H9 (cell line): ENCODE results near the gene FHIT. TPM values are rescaled to one million over a fixed set of nuclear protein-coding genes. Genes with fewer than 3 reads are reported as not detected.

ENCODE experiments used
- DNase-seq: peaks from one replicate; pipeline ENCODE4 v3.0.0-alpha.2; 2017
- H2AFZ ChIP-seq: one replicate; pipeline ENCODE4 v1.6.1; 2013; ENCODE audit warnings: mild to moderate bottlenecking, low read length, control low read depth, moderate library complexity
- H2AK5ac ChIP-seq: 2 replicates; pipeline ENCODE4 v1.6.1; 2013; ENCODE audit warnings: low read length, control low read depth, mixed read lengths; ENCODE audit not compliant: insufficient read length
- H2BK120ac ChIP-seq: one replicate; pipeline ENCODE4 v1.6.1; 2013; ENCODE audit warnings: low read depth, mild to moderate bottlenecking, low read length, control low read depth, inconsistent platforms; ENCODE audit not compliant: poor library complexity, severe bottlenecking
- H2BK12ac ChIP-seq: 2 replicates; pipeline ENCODE4 v1.6.1; 2013; ENCODE audit warnings: low read length, control low read depth, mixed read lengths, low read depth; ENCODE audit not compliant: insufficient read length
- H2BK15ac ChIP-seq: 2 replicates; pipeline ENCODE4 v1.6.1; 2013; ENCODE audit warnings: low read depth, low read length, control low read depth
- H2BK20ac ChIP-seq: one replicate; pipeline ENCODE4 v1.6.1; 2013; ENCODE audit warnings: low read depth, mild to moderate bottlenecking, low read length, control low read depth, inconsistent platforms; ENCODE audit not compliant: poor library complexity, severe bottlenecking
- H2BK5ac ChIP-seq: 2 replicates; pipeline ENCODE4 v1.6.1; 2013; ENCODE audit warnings: low read length, control low read depth, mixed read lengths; ENCODE audit not compliant: insufficient read length
- H3K14ac ChIP-seq: 2 replicates; pipeline ENCODE4 v1.6.1; 2013; ENCODE audit warnings: low read length, control low read depth; ENCODE audit not compliant: insufficient read depth
- H3K18ac ChIP-seq: 2 replicates; pipeline ENCODE4 v1.6.1; 2013; ENCODE audit warnings: low read depth, mild to moderate bottlenecking, mixed read lengths, low read length, control low read depth; ENCODE audit not compliant: insufficient read length
- H3K23ac ChIP-seq: 2 replicates; pipeline ENCODE4 v1.6.1; 2013; ENCODE audit warnings: low read length, control low read depth, mixed read lengths, low read depth; ENCODE audit not compliant: insufficient read length
- H3K23me2 ChIP-seq: 2 replicates; pipeline ENCODE4 v1.6.1; 2013; ENCODE audit warnings: low read depth, mild to moderate bottlenecking, mixed read lengths, low read length, control low read depth; ENCODE audit not compliant: insufficient read length, poor library complexity, severe bottlenecking
- H3K27ac ChIP-seq: 2 replicates; pipeline ENCODE4 v1.5.1; 2013; ENCODE audit warnings: low read length, control low read depth, mixed read lengths, low read depth; ENCODE audit not compliant: insufficient read length
- H3K27me3 ChIP-seq: 2 replicates; pipeline ENCODE4 v1.6.1; 2013; ENCODE audit warnings: low read length, control low read depth, inconsistent platforms; ENCODE audit not compliant: insufficient read depth
- H3K4ac ChIP-seq: 2 replicates; pipeline ENCODE4 v1.6.1; 2013; ENCODE audit warnings: low read depth, mild to moderate bottlenecking, control low read depth, inconsistent platforms, low read length, moderate library complexity
- H3K4me1 ChIP-seq: 2 replicates; pipeline ENCODE4 v1.6.1; 2013; ENCODE audit warnings: low read length, control low read depth, inconsistent platforms; ENCODE audit not compliant: insufficient read depth
- H3K4me2 ChIP-seq: 2 replicates; pipeline ENCODE4 v1.6.1; 2013; ENCODE audit warnings: low read length, control low read depth, mixed read lengths; ENCODE audit not compliant: insufficient read length, insufficient read depth
- H3K56ac ChIP-seq: 2 replicates; pipeline ENCODE4 v1.6.1; 2013; ENCODE audit warnings: low read depth, mild to moderate bottlenecking, mixed read lengths, low read length, control low read depth; ENCODE audit not compliant: insufficient read length
- H3K79me1 ChIP-seq: 2 replicates; pipeline ENCODE4 v1.6.1; 2013; ENCODE audit warnings: low read depth, mild to moderate bottlenecking, moderate library complexity, low read length, control low read depth, inconsistent platforms; ENCODE audit not compliant: insufficient read depth, poor library complexity, severe bottlenecking
- H3K79me2 ChIP-seq: 2 replicates; pipeline ENCODE4 v1.6.1; 2013; ENCODE audit warnings: low read length, control low read depth, inconsistent platforms; ENCODE audit not compliant: insufficient read depth
- H3K9ac ChIP-seq: 2 replicates; pipeline ENCODE4 v1.6.1; 2013; ENCODE audit warnings: low read length, control low read depth, mixed read lengths; ENCODE audit not compliant: insufficient read length; ENCODE audit errors: extremely low read depth
- H3K9me3 ChIP-seq: one replicate; pipeline ENCODE4 v1.6.1; 2013; ENCODE audit warnings: low read depth, low read length, inconsistent platforms; ENCODE audit not compliant: control insufficient read depth
- H3T11ph ChIP-seq: one replicate; pipeline ENCODE4 v1.6.1; 2013; ENCODE audit warnings: mild to moderate bottlenecking, low read length, control low read depth, inconsistent platforms
- H4K20me1 ChIP-seq: one replicate; pipeline ENCODE4 v1.6.1; 2013; ENCODE audit not compliant: control insufficient read depth, insufficient read length, insufficient read depth
- H4K5ac ChIP-seq: 2 replicates; pipeline ENCODE4 v1.6.1; 2013; ENCODE audit warnings: low read depth, mild to moderate bottlenecking, mixed read lengths, low read length, control low read depth; ENCODE audit not compliant: insufficient read length
- H4K8ac ChIP-seq: replicated peaks from 2 replicates; pipeline ENCODE4 v1.6.1; 2013; ENCODE audit warnings: low read length, control low read depth, mixed read lengths, low read depth; ENCODE audit not compliant: insufficient read length
- H4K91ac ChIP-seq: 2 replicates; pipeline ENCODE4 v1.6.1; 2013; ENCODE audit warnings: low read depth, mild to moderate bottlenecking, moderate library complexity, mixed read lengths, low read length, control low read depth; ENCODE audit not compliant: insufficient read length
- H3K27ac Mint-ChIP-seq, 3 experiments: 2 replicates in 2 of 3; 3 replicates in 1 of 3; pipeline ENCODE4 v1.8.0; 2020 to 2021; ENCODE audit warnings: mixed read lengths in 3 of 3, mild to moderate bottlenecking in 1 of 3, moderate library complexity in 1 of 3
- H3K27me3 Mint-ChIP-seq: 2 replicates; pipeline ENCODE4 v1.8.0; 2021; ENCODE audit warnings: low read depth, mild to moderate bottlenecking, moderate library complexity, mixed read lengths
- H3K36me3 Mint-ChIP-seq, 3 experiments: 2 replicates in 2 of 3; 3 replicates in 1 of 3; pipeline ENCODE4 v1.8.0; 2020 to 2021; ENCODE audit warnings: low read depth in 3 of 3, mixed read lengths in 3 of 3; ENCODE audit not compliant: insufficient read depth in 1 of 3
- H3K4me1 Mint-ChIP-seq, 2 experiments: 2 replicates each; pipeline ENCODE4 v1.8.0; 2020; ENCODE audit warnings: mixed read lengths in 2 of 2
- H3K4me3 Mint-ChIP-seq, 2 experiments: 2 replicates in 1 of 2; 3 replicates in 1 of 2; pipeline ENCODE4 v1.8.0; 2020 to 2021; ENCODE audit warnings: mild to moderate bottlenecking in 2 of 2, mixed read lengths in 2 of 2, moderate library complexity in 1 of 2
- H3K9me3 Mint-ChIP-seq, 2 experiments: 2 replicates in 1 of 2; 3 replicates in 1 of 2; pipeline ENCODE4 v1.8.0; 2020; ENCODE audit warnings: mild to moderate bottlenecking in 2 of 2, mixed read lengths in 2 of 2, moderate library complexity in 1 of 2
- WGBS: extraction: QIAGEN DNeasy Blood & Tissue Kit; methylation state at CpG from one replicate; pipeline ENCODE4 v1.1.7; 2013; ENCODE audit warnings: missing lambda C conversion rate, low lambda C conversion rate, mixed read lengths; ENCODE audit not compliant: insufficient read length; ENCODE audit errors: extremely low coverage; 5-methylcytosine and 5-hydroxymethylcytosine counted together
- total RNA-seq: library from RNA; stranded (reverse); gene quantifications from 2 replicates; pipeline ENCODE4 v1.2.1, GENCODE V29; 2021
- TF ChIP-seq, protein P1 (sequence below): fragments of 200-600 bp; sonication (generic); conservative IDR thresholded peaks from 3 replicates; pipeline ENCODE4 v1.8.0; 2021; ENCODE audit warnings: antibody characterized with exemption, mild to moderate bottlenecking

Gene FHIT
- total RNA-seq, 1 experiment from 2014 or later = 3.0 TPM

DNA sequence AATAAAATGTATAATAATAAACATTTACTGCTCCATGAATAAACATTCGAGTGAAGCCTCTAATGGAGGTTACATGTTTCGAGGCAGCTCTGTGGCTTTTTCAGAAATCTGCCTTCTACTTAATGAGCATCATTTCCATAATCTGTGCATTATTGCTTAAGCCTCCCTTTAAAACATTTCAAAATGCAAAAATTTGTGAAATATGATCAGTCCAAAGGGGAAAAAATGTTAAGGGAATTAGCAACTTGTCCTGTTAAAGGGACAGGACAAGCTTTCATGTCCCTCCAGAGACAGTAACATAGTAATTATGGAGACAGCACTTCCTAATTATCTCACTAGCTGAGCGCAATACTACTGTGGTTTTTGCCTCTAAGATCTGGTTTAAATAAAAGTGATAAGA lies 1314.8 kb downstream of the FHIT start:
- H3K27ac ChIP-seq = no peak overlapping the region
- no CpG with 5 or more reads among the region's 3 CpGs for WGBS
- Mint-ChIP-seq H3K27me3 (no peaks in the 10 kb centered on the region), H3K9me3 (no peaks in the 10 kb centered on the region; a peak in 1 of 5 replicates), H3K36me3 (no peaks in the 10 kb centered on the region), H3K4me1 (no peaks in the 10 kb centered on the region), H3K27ac (no peak overlapping the region), H3K4me3 (no peak overlapping the region)
- no peaks in the 10 kb centered on the region for H3K9me3 ChIP-seq
- H2BK5ac ChIP-seq = no peak overlapping the region
- TF ChIP-seq, protein P1, sequence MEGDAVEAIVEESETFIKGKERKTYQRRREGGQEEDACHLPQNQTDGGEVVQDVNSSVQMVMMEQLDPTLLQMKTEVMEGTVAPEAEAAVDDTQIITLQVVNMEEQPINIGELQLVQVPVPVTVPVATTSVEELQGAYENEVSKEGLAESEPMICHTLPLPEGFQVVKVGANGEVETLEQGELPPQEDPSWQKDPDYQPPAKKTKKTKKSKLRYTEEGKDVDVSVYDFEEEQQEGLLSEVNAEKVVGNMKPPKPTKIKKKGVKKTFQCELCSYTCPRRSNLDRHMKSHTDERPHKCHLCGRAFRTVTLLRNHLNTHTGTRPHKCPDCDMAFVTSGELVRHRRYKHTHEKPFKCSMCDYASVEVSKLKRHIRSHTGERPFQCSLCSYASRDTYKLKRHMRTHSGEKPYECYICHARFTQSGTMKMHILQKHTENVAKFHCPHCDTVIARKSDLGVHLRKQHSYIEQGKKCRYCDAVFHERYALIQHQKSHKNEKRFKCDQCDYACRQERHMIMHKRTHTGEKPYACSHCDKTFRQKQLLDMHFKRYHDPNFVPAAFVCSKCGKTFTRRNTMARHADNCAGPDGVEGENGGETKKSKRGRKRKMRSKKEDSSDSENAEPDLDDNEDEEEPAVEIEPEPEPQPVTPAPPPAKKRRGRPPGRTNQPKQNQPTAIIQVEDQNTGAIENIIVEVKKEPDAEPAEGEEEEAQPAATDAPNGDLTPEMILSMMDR = no peak
- H2AK5ac ChIP-seq = no peak overlapping the region
- no peak overlapping the region for H3K4ac ChIP-seq
- no peak for DNase-seq
- no peaks in the 10 kb centered on the region for H3K79me1 ChIP-seq
- no peak overlapping the region for H3K9ac ChIP-seq
- no peak overlapping the region for H2BK12ac ChIP-seq
- H4K20me1 ChIP-seq = no peaks in the 10 kb centered on the region
- no peak overlapping the region for H2BK20ac ChIP-seq
- no peak overlapping the region for H3K18ac ChIP-seq
- no peaks in the 10 kb centered on the region for H3K79me2 ChIP-seq
- H2BK15ac ChIP-seq = no peak overlapping the region
- H3K4me2 ChIP-seq = no peak overlapping the region
- H3K23ac ChIP-seq = no peak overlapping the region
- no peak overlapping the region for H3T11ph ChIP-seq
- no peaks in the 10 kb centered on the region for H3K4me1 ChIP-seq
- H2BK120ac ChIP-seq = no peak overlapping the region
- H4K5ac ChIP-seq = no peak overlapping the region
- no peak overlapping the region for H4K8ac ChIP-seq
- no peak overlapping the region for H3K14ac ChIP-seq
- no peaks in the 10 kb centered on the region for H3K27me3 ChIP-seq
- H3K56ac ChIP-seq = no peak overlapping the region
- no peaks in the 10 kb centered on the region for H3K23me2 ChIP-seq
- no peak overlapping the region for H4K91ac ChIP-seq
- H2AFZ ChIP-seq = no peak overlapping the region
